ENCODE data around the gene ADAMTS12. TPM values are rescaled to one million over a fixed set of nuclear protein-coding genes. Genes with fewer than 3 reads are reported as not detected.

Gene ADAMTS12
- total RNA-seq, 1 experiment from 2014 or later, result 0.05 TPM

GRCh38 chr5:33941090-33941489 lies 49.3 kb upstream of the ADAMTS12 start:
- Histone ChIP-seq H3K36me3 (ENCODE audit: control insufficient read depth in 1 of 2, insufficient read depth in 2 of 2, low read length in 2 of 2) (no peaks in the 10 kb centered on the region), H4K20me1 (ENCODE audit: insufficient read depth) (no peaks in the 10 kb centered on the region), H2AFZ (ENCODE audit: low read depth, low read length, poor library complexity, severe bottlenecking) (no peak overlapping the region), H3K9me2 (ENCODE audit: insufficient read depth) (no peaks in the 10 kb centered on the region), H3K79me2 (ENCODE audit: insufficient read depth, low read length) (no peaks in the 10 kb centered on the region), H3K27ac (ENCODE audit: low read depth, low read length) (no peak overlapping the region), H3K4me1 (ENCODE audit: control insufficient read depth in 1 of 2, insufficient read depth in 2 of 2, low read length in 2 of 2) (no peaks in the 10 kb centered on the region), H3K4me3 (replicated peaks in 1 of 2; ENCODE audit: low read depth in 1 of 2, low read length in 2 of 2) (no peak overlapping the region), H3K9ac (ENCODE audit: low read length) (no peak overlapping the region), H3K9me3 (ENCODE audit: control insufficient read depth in 1 of 2, insufficient read depth in 1 of 2, low read depth in 1 of 2, low read length in 2 of 2) (no peaks in the 10 kb centered on the region), H3K4me2 (ENCODE audit: low read length) (no peak overlapping the region), H3K27me3 (ENCODE audit: insufficient read depth, low read length) (peaks cover 52% of the 10 kb centered on the region)
- ChIA-PET POLR2A (no interaction called here), RAD21 (ENCODE audit: low non-redundant PET in 1 of 2, low total read pairs in 2 of 2, uncharacterized antibody in 2 of 2, unreplicated experiment in 2 of 2) (no interaction called here), CTCF (no interaction called here)
- intact Hi-C loops (cut with micrococcal nuclease), result no loop called here
- TF ChIP-seq ZBTB33 (IDR thresholded peaks at IDR 0.05; ENCODE audit: extremely low read depth, insufficient replicate concordance, low read length) (no peak), EZH2phosphoT487 (IDR thresholded peaks at IDR 0.05; ENCODE audit: borderline replicate concordance) (no peak), SP1 (IDR thresholded peaks at IDR 0.05; ENCODE audit: low read depth) (no peak), ZFX (IDR thresholded peaks at IDR 0.05) (no peak), ZNF274 (IDR thresholded peaks at IDR 0.05; ENCODE audit: low read depth, low read length) (no peak), POLR2AphosphoS5 (IDR thresholded peaks at IDR 0.05; ENCODE audit: low read depth, low read length) (no peak), EGR1 (IDR thresholded peaks at IDR 0.05; ENCODE audit: low read depth) (no peak), ATF3 (IDR thresholded peaks at IDR 0.05) (no peak), REST (IDR thresholded peaks at IDR 0.05; ENCODE audit: low read depth) (no peak), YY1 (IDR thresholded peaks at IDR 0.05; ENCODE audit: extremely low read depth, insufficient replicate concordance, low read depth, low read length) (no peak), SRF (IDR thresholded peaks at IDR 0.05; ENCODE audit: low read depth) (no peak), FOSL1 (IDR thresholded peaks at IDR 0.05; ENCODE audit: low read depth) (no peak), CEBPB (IDR thresholded peaks at IDR 0.05; ENCODE audit: low read depth) (no peak), EZH2 (IDR thresholded peaks at IDR 0.05) (no peak), ELF1 (IDR thresholded peaks at IDR 0.05; ENCODE audit: borderline replicate concordance, low read depth) (no peak), CBX3 (IDR thresholded peaks at IDR 0.05; ENCODE audit: low read depth) (no peak)
- DNase-seq (ENCODE audit: low read depth, low spot score), result no peak
- no peak for ATAC-seq
- no TSS peak for BruUV-seq (replicated peaks)

All from HCT116 (cell line).